ENCODE data around the gene DHX35. TPM values are rescaled to one million over a fixed set of nuclear protein-coding genes. Genes with fewer than 3 reads are reported as not detected.

DHX35 gene
- total and polyA plus RNA-seq, 2 of the 8 experiments (the other 6 are each of a cell fraction or from before 2014, with no cell fraction given) = 21.9 to 27.7 TPM

DNA sequence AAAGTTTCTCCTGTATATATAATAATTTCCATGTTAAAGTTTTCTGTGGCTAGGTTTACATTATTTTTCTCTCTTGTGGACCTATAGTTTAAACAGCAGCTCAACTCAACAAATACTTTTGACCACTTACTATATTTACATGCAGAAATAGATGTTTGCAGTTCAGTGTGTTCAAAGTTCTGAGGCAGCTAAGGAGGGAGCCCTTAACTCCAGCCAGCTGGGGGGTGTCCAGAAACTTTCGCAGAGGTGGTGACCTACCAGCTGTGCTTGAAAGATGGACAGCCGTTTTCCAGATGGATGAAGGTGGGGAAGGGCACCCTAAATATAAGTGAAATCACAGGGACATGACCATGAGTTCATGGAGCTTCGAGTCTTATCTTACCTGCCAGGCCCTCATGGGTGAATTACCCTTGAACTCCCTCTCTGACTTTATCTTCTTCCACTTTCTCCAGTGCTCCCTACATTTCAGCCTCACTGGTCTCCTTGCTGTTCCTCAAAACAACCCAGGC lies 33.4 kb downstream of the DHX35 start (continued):
- TF ChIP-seq, protein P1, sequence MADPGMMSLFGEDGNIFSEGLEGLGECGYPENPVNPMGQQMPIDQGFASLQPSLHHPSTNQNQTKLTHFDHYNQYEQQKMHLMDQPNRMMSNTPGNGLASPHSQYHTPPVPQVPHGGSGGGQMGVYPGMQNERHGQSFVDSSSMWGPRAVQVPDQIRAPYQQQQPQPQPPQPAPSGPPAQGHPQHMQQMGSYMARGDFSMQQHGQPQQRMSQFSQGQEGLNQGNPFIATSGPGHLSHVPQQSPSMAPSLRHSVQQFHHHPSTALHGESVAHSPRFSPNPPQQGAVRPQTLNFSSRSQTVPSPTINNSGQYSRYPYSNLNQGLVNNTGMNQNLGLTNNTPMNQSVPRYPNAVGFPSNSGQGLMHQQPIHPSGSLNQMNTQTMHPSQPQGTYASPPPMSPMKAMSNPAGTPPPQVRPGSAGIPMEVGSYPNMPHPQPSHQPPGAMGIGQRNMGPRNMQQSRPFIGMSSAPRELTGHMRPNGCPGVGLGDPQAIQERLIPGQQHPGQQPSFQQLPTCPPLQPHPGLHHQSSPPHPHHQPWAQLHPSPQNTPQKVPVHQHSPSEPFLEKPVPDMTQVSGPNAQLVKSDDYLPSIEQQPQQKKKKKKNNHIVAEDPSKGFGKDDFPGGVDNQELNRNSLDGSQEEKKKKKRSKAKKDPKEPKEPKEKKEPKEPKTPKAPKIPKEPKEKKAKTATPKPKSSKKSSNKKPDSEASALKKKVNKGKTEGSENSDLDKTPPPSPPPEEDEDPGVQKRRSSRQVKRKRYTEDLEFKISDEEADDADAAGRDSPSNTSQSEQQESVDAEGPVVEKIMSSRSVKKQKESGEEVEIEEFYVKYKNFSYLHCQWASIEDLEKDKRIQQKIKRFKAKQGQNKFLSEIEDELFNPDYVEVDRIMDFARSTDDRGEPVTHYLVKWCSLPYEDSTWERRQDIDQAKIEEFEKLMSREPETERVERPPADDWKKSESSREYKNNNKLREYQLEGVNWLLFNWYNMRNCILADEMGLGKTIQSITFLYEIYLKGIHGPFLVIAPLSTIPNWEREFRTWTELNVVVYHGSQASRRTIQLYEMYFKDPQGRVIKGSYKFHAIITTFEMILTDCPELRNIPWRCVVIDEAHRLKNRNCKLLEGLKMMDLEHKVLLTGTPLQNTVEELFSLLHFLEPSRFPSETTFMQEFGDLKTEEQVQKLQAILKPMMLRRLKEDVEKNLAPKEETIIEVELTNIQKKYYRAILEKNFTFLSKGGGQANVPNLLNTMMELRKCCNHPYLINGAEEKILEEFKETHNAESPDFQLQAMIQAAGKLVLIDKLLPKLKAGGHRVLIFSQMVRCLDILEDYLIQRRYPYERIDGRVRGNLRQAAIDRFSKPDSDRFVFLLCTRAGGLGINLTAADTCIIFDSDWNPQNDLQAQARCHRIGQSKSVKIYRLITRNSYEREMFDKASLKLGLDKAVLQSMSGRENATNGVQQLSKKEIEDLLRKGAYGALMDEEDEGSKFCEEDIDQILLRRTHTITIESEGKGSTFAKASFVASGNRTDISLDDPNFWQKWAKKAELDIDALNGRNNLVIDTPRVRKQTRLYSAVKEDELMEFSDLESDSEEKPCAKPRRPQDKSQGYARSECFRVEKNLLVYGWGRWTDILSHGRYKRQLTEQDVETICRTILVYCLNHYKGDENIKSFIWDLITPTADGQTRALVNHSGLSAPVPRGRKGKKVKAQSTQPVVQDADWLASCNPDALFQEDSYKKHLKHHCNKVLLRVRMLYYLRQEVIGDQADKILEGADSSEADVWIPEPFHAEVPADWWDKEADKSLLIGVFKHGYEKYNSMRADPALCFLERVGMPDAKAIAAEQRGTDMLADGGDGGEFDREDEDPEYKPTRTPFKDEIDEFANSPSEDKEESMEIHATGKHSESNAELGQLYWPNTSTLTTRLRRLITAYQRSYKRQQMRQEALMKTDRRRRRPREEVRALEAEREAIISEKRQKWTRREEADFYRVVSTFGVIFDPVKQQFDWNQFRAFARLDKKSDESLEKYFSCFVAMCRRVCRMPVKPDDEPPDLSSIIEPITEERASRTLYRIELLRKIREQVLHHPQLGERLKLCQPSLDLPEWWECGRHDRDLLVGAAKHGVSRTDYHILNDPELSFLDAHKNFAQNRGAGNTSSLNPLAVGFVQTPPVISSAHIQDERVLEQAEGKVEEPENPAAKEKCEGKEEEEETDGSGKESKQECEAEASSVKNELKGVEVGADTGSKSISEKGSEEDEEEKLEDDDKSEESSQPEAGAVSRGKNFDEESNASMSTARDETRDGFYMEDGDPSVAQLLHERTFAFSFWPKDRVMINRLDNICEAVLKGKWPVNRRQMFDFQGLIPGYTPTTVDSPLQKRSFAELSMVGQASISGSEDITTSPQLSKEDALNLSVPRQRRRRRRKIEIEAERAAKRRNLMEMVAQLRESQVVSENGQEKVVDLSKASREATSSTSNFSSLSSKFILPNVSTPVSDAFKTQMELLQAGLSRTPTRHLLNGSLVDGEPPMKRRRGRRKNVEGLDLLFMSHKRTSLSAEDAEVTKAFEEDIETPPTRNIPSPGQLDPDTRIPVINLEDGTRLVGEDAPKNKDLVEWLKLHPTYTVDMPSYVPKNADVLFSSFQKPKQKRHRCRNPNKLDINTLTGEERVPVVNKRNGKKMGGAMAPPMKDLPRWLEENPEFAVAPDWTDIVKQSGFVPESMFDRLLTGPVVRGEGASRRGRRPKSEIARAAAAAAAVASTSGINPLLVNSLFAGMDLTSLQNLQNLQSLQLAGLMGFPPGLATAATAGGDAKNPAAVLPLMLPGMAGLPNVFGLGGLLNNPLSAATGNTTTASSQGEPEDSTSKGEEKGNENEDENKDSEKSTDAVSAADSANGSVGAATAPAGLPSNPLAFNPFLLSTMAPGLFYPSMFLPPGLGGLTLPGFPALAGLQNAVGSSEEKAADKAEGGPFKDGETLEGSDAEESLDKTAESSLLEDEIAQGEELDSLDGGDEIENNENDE (IDR thresholded peaks at IDR 0.05; ENCODE audit: insufficient replicate concordance, low read length) = no peak
- no peak for TF ChIP-seq EP300 (IDR thresholded peaks at IDR 0.05; ENCODE audit: borderline replicate concordance in 1 of 2, low read depth in 2 of 2, low read length in 2 of 2)
- TF ChIP-seq, protein P2, sequence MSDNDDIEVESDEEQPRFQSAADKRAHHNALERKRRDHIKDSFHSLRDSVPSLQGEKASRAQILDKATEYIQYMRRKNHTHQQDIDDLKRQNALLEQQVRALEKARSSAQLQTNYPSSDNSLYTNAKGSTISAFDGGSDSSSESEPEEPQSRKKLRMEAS (IDR thresholded peaks at IDR 0.05) = no peak
- TF ChIP-seq TBP (IDR thresholded peaks at IDR 0.05; ENCODE audit: low read depth, low read length) = no peak
- no peak for TF ChIP-seq RXRA (IDR thresholded peaks at IDR 0.05; ENCODE audit: insufficient read depth, low read depth, low read length)
- no peak for TF ChIP-seq KDM5A (IDR thresholded peaks at IDR 0.05; ENCODE audit: low read length)
- no peak for TF ChIP-seq SP4 (IDR thresholded peaks at IDR 0.05; ENCODE audit: low read length)
- TF ChIP-seq JUND (IDR thresholded peaks at IDR 0.05; ENCODE audit: low read length) = no peak
- no peak for TF ChIP-seq JUN (IDR thresholded peaks at IDR 0.05; ENCODE audit: low read depth, low read length)
- no peak for TF ChIP-seq HDAC6 (IDR thresholded peaks at IDR 0.05; ENCODE audit: low read depth, low read length)
